Fibroblast of villous mesenchyme (primary cell): Measurements from ENCODE around the gene RPL31. TPM values are rescaled to one million over a fixed set of nuclear protein-coding genes. Genes with fewer than 3 reads are reported as not detected.

Source experiments
- DNase-seq: peaks from one replicate; pipeline ENCODE4 v3.0.0-alpha.2; 2010; ENCODE audit warnings: low read depth
- H3K4me3 ChIP-seq: 2 replicates; pipeline ENCODE4 v1.5.1; 2011; ENCODE audit warnings: low read depth, mild to moderate bottlenecking, low read length
- total RNA-seq: library from RNA; depleted of rRNA; stranded (reverse); fragments of >200 nt; gene quantifications from 2 replicates; pipeline ENCODE4 v1.2.3, GENCODE V29; 2012
- TF ChIP-seq, protein P1 (sequence below): IDR thresholded peaks from 2 replicates; pipeline ENCODE4 v1.5.1; 2012; ENCODE audit warnings: low read depth, mild to moderate bottlenecking, low read length; ENCODE audit not compliant: insufficient read depth

Gene RPL31
- total RNA-seq, 1 donor: 815 TPM

DNA sequence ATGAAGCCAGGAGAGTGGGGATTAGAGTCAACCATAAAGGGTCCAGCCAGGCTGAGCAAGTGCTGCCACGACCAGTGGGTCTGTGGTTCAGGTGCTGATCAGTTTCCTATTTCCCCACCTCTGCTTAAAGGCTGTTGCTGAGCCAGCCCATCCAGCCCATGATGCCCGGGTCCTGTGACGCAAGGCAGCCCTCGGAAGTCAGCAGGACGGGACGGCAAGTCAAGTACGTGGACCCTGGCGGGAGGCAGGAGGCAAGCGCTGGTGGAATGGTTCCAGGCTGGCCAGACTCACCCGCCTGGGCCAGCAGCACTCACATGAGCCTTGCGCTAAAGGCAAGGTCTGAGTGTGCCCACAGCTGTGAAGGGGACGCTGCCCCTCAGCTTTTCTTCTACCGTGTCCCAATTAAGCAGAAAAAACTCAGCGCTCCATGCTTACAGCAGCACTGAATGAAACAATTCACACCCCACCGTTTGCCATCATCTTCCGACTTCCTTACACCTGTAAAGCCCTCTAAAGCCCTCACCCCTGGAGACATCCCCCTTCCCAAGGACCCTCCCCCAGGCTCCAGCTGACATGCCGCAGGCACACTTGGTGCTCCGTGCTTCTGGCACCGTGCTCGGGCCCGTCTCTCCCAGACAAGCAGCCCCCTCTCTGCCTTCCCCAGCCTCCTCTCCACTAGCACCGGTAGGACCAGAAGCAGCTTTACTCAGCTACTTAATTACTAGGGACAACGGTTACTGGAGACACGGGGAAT, 11.3 kb upstream of the RPL31 start:
- TF ChIP-seq, protein P1, sequence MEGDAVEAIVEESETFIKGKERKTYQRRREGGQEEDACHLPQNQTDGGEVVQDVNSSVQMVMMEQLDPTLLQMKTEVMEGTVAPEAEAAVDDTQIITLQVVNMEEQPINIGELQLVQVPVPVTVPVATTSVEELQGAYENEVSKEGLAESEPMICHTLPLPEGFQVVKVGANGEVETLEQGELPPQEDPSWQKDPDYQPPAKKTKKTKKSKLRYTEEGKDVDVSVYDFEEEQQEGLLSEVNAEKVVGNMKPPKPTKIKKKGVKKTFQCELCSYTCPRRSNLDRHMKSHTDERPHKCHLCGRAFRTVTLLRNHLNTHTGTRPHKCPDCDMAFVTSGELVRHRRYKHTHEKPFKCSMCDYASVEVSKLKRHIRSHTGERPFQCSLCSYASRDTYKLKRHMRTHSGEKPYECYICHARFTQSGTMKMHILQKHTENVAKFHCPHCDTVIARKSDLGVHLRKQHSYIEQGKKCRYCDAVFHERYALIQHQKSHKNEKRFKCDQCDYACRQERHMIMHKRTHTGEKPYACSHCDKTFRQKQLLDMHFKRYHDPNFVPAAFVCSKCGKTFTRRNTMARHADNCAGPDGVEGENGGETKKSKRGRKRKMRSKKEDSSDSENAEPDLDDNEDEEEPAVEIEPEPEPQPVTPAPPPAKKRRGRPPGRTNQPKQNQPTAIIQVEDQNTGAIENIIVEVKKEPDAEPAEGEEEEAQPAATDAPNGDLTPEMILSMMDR: no peak
- H3K4me3 ChIP-seq: no peak overlapping the region
- DNase-seq: no peak

DNA sequence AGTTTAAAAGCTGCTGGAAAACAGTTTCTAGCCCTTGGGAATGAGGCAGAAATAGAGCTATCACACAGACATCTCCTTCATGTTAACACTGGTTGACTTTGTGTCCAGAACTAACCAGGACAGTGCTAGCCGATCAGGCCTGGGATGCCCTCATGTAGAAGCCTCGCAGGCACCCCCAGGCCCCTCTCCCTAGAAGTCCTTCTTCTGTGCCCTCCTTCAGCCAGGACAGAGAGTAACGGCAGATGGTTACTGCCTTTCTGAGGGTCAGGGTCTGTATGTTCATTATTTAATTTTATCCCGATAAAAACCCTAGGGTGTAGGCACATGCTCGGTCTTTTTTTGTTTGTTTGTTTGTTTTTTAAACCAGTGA, 10.7 kb upstream of the RPL31 start:
- H3K4me3 ChIP-seq: no peak overlapping the region
- DNase-seq: no peak
- TF ChIP-seq, protein P1: no peak

DNA sequence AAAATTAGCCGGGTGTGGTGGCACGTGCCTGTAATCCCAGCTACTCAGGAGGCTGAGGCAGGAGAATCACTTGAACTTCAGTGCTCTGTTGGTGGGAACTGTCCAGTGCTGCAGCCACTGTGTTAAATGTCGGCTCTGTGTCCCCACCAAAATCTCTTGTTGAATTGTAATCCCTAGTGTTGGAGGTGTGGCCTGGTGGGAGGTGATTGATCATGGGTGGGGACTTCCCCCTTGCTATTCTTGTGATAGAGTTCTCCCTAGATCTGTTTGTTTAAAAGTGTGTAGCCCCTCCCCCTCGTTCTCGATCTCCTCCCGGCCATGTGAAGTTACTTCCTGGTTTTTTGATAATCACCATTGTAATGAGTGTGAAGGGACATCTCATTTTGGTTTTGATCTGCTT, 9.8 kb upstream of the RPL31 start:
- DNase-seq: no peak
- TF ChIP-seq, protein P1: no peak
- no peak overlapping the region for H3K4me3 ChIP-seq

DNA sequence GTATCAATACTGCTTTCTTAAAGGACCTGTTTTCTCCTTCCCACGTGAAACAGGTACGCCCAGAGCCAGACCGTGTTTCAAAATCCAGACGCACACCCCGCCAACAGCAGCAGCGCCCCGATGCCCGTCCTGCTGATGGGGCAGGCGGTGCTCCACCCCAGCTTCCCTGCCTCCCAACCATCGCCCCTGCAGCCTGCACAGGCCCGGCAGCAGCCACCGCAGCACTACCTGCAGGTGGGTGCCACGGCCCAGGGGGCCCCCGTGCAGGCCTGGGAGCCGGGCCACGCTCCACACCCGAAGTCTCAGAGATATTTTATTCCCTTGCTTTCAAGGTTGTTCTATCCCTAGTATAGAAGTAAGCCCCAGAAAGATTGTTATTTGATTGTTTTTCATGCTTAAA, 8.8 kb upstream of the RPL31 start:
- no peak for DNase-seq
- H3K4me3 ChIP-seq: no peak overlapping the region
- TF ChIP-seq, protein P1: no peak

DNA sequence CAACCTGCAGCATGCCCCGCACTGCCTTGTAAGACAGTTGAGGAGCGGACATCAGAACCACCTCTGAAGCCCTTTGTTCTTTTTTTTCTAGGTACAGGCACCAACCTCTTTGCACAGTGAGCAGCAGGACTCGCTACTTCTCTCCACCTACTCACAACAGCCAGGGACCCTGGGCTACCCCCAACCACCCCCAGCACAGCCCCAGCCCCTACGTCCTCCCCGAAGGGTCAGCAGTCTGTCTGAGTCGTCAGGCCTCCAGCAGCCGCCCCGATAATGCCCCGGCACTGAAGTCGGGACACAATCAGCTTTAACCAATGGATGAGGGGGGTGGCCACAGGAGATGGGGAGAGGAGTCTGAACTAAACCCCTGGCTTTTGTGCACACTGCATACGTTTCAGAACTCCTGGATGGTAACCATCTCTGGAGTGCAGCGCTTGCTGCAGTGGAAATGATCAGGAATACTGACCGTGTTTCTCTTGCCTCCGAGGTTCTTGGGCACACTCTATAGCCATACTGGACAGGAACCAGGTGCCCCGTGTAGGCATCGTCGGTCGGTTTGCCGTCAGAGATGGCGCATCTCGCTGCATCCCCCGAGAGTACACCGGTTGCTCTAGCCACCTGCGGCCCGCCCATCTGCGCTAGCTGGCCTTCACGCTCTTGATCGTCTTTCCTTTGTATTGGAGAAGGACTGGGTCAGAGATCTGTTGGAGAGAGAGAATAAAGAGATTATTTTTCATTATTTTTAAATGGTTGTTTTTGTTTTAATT, 6.6 kb upstream of the RPL31 start:
- TF ChIP-seq, protein P1: no peak
- DNase-seq: no peak
- H3K4me3 ChIP-seq: no peak overlapping the region

DNA sequence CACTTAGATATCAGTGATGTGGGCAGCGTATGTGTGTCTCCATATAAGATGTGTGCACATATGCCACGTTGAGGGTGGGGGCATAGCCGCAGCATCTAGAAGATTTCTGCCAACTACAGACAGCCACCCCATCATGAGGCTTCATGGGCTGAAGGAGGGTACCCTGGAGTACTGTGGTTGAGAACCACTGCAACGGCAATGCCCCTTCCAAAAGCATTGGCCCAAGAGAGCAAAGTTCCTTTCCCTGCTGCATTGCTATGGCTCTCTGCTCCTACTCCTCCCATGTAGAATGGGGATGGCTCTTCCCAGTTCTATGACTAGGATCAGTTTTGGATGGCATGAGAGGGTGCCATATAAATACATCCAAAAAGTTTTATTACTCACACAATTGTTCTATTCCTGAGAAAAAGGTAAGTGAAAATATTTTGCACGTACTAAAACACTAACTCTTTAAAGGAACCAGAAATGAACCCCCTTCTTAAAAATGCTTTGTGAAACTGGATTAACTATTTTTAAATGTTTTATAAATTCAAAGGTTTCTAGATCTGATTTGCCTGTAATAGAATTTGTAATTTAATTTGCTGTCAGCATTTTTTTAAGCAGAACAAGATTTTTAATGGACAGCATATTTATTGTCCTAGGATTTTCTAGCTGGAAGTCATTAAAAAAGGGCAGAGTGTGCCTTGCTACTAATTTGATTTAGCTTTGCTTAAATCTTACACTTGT, 4.4 kb upstream of the RPL31 start:
- DNase-seq: no peak

More for the DNA sequence above, 4.4 kb upstream of the RPL31 start:
- TF ChIP-seq, protein P1: no peak
- H3K4me3 ChIP-seq: no peak overlapping the region
